Measurements from ENCODE around the gene CNNM2. TPM values are rescaled to one million over a fixed set of nuclear protein-coding genes. Genes with fewer than 3 reads are reported as not detected.

CNNM2 gene
- polyA plus RNA-seq, 1 of the 3 experiments (the other 2 are of a cell fraction), result 4.0 TPM

DNA sequence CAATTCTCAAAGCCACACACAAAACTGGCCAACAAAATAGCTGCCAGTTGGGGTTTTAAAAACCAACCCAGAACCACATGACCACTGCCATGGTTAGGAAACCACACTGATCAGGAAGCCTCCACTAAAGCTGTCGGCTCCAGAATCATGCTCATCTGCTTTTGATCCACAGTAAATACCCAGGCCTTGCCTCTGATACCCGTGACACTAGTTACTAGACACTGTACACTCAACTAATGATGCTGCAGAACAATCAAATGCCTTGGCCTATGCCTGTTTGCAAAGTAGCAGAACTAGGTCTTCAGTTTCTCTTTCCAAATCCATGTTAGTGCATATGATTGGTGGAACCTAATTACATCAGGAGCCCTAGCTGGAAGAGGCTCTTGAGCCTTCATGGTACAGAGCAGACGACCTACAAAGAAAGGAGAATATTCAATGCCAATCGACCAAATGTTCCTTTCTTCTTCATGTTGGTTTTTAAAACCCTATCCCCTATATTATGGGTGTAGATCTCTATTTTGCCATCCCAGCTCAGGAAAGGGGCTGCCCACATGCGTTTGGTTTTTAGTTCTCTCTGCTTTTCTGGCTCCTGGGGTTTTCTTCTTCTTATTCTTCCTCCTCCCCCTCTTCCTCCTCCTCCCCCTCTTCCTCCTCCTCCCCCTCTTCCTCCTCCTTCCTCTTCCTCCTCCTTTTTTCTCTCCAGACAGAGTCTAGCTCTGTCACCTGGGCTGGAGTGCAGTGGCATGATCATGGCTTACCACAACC lies 76.6 kb downstream of the CNNM2 start:
- Histone ChIP-seq H3K27me3 (ENCODE audit: insufficient read depth) (no peaks in the 10 kb centered on the region), H3K4me3 (ENCODE audit: low read depth in 2 of 2, low read length in 1 of 2) (no peak overlapping the region), H2AFZ (ENCODE audit: low read depth) (no peak overlapping the region), H3K4me1 (ENCODE audit: control insufficient read depth in 1 of 2, insufficient read depth in 2 of 2, low read depth in 1 of 2, low read length in 1 of 2) (peaks cover 0 to 2% of the 10 kb centered on the region in 2 experiments; a peak in 1 of 4 replicates), H3K9me2 (no peaks in the 10 kb centered on the region), H4K20me1 (ENCODE audit: insufficient read depth) (no peaks in the 10 kb centered on the region), H3K9me3 (no peaks in the 10 kb centered on the region), H3K9ac (no peak overlapping the region), H3K4me2 (no peak overlapping the region), H3K27ac (ENCODE audit: low read depth in 2 of 2, low read length in 1 of 2) (no peak overlapping the region), H3F3A (replicated peaks; ENCODE audit: insufficient read depth) (no peaks in the 10 kb centered on the region), H3K79me2 (ENCODE audit: insufficient read depth) (no peaks in the 10 kb centered on the region), H3K36me3 (replicated peaks in 1 of 2; ENCODE audit: control insufficient read depth in 1 of 2, insufficient read depth in 2 of 2, low read length in 1 of 2) (no peaks in the 10 kb centered on the region)
- no peak for TF ChIP-seq FOXJ3 (CRISPR knock-in tag; IDR thresholded peaks at IDR 0.05)
- no peak for TF ChIP-seq NRF1 (IDR thresholded peaks at IDR 0.05; ENCODE audit: low read depth, low read length)
- ChIA-PET CTCF (interaction anchor here (1.2 to 1.6 kb wide), 2 partner anchors 8 to 77 kb away, joined by 3 to 4 read pairs; partner anchors contain the start of gene CNNM2), POLR2A (no interaction called here)
- no peak for DNase-seq
- WGBS (ENCODE audit: low lambda C conversion rate), result 83% methylated on average over 5 of the region's 5 CpGs

DNA sequence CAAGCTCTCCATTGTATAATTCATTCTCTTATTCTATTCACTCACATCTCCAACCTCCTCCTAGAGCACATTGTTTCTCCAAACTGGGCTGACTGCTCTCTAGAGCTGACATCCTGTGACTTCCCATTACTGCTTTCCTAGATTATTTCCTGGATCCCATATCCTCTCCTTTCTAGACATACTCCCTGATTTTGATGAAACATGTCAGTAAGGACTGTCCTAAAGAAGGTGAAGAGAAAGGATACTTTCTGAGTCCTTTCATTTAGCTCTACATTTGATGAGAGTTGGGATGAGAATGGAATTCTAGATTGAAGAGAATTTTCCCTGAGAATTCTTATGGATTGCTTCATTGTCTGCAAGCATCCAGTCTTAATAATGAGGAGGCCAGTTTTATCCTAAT lies 78.8 kb downstream of the CNNM2 start:
- Histone ChIP-seq H3K79me2 (ENCODE audit: insufficient read depth) (no peaks in the 10 kb centered on the region), H3K4me1 (ENCODE audit: control insufficient read depth in 1 of 2, insufficient read depth in 2 of 2, low read depth in 1 of 2, low read length in 1 of 2) (peaks cover 0 to 2% of the 10 kb centered on the region in 2 experiments; a peak in 1 of 4 replicates), H4K20me1 (ENCODE audit: insufficient read depth) (no peaks in the 10 kb centered on the region), H3K9ac (no peak overlapping the region), H3K36me3 (replicated peaks in 1 of 2; ENCODE audit: control insufficient read depth in 1 of 2, insufficient read depth in 2 of 2, low read length in 1 of 2) (no peaks in the 10 kb centered on the region), H3K9me3 (no peaks in the 10 kb centered on the region), H2AFZ (ENCODE audit: low read depth) (no peak overlapping the region), H3K27ac (ENCODE audit: low read depth in 2 of 2, low read length in 1 of 2) (no peak overlapping the region), H3K4me2 (no peak overlapping the region), H3F3A (replicated peaks; ENCODE audit: insufficient read depth) (no peaks in the 10 kb centered on the region), H3K9me2 (no peaks in the 10 kb centered on the region), H3K4me3 (ENCODE audit: low read depth in 2 of 2, low read length in 1 of 2) (no peak overlapping the region), H3K27me3 (ENCODE audit: insufficient read depth) (no peaks in the 10 kb centered on the region)
- ChIA-PET POLR2A (no interaction called here), CTCF (interaction anchor here (0.6 to 0.7 kb wide), 2 partner anchors 19 to 36 kb away, joined by 3 read pairs; no protein-coding TSS in a partner anchor)
- DNase-seq, result no peak
- TF ChIP-seq, protein P1, sequence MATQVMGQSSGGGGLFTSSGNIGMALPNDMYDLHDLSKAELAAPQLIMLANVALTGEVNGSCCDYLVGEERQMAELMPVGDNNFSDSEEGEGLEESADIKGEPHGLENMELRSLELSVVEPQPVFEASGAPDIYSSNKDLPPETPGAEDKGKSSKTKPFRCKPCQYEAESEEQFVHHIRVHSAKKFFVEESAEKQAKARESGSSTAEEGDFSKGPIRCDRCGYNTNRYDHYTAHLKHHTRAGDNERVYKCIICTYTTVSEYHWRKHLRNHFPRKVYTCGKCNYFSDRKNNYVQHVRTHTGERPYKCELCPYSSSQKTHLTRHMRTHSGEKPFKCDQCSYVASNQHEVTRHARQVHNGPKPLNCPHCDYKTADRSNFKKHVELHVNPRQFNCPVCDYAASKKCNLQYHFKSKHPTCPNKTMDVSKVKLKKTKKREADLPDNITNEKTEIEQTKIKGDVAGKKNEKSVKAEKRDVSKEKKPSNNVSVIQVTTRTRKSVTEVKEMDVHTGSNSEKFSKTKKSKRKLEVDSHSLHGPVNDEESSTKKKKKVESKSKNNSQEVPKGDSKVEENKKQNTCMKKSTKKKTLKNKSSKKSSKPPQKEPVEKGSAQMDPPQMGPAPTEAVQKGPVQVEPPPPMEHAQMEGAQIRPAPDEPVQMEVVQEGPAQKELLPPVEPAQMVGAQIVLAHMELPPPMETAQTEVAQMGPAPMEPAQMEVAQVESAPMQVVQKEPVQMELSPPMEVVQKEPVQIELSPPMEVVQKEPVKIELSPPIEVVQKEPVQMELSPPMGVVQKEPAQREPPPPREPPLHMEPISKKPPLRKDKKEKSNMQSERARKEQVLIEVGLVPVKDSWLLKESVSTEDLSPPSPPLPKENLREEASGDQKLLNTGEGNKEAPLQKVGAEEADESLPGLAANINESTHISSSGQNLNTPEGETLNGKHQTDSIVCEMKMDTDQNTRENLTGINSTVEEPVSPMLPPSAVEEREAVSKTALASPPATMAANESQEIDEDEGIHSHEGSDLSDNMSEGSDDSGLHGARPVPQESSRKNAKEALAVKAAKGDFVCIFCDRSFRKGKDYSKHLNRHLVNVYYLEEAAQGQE (IDR thresholded peaks at IDR 0.05; ENCODE audit: low read depth, low read length), result no peak
- TF ChIP-seq ELF1 (IDR thresholded peaks at IDR 0.05) (no peak), SIN3A (IDR thresholded peaks at IDR 0.05; ENCODE audit: borderline replicate concordance, low read depth, low read length) (no peak), RFX5 (IDR thresholded peaks at IDR 0.05; ENCODE audit: low read length) (no peak), TEAD4 (IDR thresholded peaks at IDR 0.05; ENCODE audit: borderline replicate concordance, insufficient read depth) (no peak), RXRA (IDR thresholded peaks at IDR 0.05; ENCODE audit: borderline replicate concordance, low read depth) (no peak), JUND (IDR thresholded peaks at IDR 0.05) (no peak), GABPA (IDR thresholded peaks at IDR 0.05; ENCODE audit: low read depth) (no peak), POLR2AphosphoS5 (IDR thresholded peaks at IDR 0.05; ENCODE audit: low read depth, low read length) (no peak), TCF12 (IDR thresholded peaks at IDR 0.05) (no peak), FOXM1 (IDR thresholded peaks at IDR 0.05; ENCODE audit: low read depth) (no peak)
- TF ChIP-seq, protein P2, sequence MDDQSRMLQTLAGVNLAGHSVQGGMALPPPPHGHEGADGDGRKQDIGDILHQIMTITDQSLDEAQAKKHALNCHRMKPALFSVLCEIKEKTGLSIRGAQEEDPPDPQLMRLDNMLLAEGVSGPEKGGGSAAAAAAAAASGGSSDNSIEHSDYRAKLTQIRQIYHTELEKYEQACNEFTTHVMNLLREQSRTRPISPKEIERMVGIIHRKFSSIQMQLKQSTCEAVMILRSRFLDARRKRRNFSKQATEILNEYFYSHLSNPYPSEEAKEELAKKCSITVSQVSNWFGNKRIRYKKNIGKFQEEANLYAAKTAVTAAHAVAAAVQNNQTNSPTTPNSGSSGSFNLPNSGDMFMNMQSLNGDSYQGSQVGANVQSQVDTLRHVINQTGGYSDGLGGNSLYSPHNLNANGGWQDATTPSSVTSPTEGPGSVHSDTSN (IDR thresholded peaks at IDR 0.05), result no peak
- TF ChIP-seq, protein P3, sequence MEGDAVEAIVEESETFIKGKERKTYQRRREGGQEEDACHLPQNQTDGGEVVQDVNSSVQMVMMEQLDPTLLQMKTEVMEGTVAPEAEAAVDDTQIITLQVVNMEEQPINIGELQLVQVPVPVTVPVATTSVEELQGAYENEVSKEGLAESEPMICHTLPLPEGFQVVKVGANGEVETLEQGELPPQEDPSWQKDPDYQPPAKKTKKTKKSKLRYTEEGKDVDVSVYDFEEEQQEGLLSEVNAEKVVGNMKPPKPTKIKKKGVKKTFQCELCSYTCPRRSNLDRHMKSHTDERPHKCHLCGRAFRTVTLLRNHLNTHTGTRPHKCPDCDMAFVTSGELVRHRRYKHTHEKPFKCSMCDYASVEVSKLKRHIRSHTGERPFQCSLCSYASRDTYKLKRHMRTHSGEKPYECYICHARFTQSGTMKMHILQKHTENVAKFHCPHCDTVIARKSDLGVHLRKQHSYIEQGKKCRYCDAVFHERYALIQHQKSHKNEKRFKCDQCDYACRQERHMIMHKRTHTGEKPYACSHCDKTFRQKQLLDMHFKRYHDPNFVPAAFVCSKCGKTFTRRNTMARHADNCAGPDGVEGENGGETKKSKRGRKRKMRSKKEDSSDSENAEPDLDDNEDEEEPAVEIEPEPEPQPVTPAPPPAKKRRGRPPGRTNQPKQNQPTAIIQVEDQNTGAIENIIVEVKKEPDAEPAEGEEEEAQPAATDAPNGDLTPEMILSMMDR (IDR thresholded peaks at IDR 0.05), result no peak
- TF ChIP-seq, protein P4, sequence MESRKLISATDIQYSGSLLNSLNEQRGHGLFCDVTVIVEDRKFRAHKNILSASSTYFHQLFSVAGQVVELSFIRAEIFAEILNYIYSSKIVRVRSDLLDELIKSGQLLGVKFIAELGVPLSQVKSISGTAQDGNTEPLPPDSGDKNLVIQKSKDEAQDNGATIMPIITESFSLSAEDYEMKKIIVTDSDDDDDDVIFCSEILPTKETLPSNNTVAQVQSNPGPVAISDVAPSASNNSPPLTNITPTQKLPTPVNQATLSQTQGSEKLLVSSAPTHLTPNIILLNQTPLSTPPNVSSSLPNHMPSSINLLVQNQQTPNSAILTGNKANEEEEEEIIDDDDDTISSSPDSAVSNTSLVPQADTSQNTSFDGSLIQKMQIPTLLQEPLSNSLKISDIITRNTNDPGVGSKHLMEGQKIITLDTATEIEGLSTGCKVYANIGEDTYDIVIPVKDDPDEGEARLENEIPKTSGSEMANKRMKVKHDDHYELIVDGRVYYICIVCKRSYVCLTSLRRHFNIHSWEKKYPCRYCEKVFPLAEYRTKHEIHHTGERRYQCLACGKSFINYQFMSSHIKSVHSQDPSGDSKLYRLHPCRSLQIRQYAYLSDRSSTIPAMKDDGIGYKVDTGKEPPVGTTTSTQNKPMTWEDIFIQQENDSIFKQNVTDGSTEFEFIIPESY (IDR thresholded peaks at IDR 0.05; ENCODE audit: borderline replicate concordance, low read depth), result no peak
- TF ChIP-seq, protein P5, sequence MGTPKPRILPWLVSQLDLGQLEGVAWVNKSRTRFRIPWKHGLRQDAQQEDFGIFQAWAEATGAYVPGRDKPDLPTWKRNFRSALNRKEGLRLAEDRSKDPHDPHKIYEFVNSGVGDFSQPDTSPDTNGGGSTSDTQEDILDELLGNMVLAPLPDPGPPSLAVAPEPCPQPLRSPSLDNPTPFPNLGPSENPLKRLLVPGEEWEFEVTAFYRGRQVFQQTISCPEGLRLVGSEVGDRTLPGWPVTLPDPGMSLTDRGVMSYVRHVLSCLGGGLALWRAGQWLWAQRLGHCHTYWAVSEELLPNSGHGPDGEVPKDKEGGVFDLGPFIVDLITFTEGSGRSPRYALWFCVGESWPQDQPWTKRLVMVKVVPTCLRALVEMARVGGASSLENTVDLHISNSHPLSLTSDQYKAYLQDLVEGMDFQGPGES (IDR thresholded peaks at IDR 0.05; ENCODE audit: low read depth, low read length), result no peak

Data from SK-N-SH (cell line).